Lower leg skin (tissue), 3 donors: ENCODE data around the gene CDKL4.
"Not testable (repeated sequence)": the region's sequence is repeated elsewhere in the genome, so short reads cannot be mapped to it uniquely, and the experiment has no call there.

ENCODE experiments used
- CTCF ChIP-seq, 3 donors: fragments of 450-650 bp; IDR thresholded peaks; one replicate each; pipeline ENCODE4 v1.5.1; 2016; ENCODE audit warnings: antibody characterized with exemption in 3 of 3, mild to moderate bottlenecking in 3 of 3, moderate library complexity in 2 of 3
- POLR2A ChIP-seq, 2 donors: fragments of 450-650 bp; IDR thresholded peaks; one replicate each; pipeline ENCODE4 v1.6.1; 2016 to 2017; ENCODE audit warnings: antibody characterized with exemption in 2 of 2, mild to moderate bottlenecking in 1 of 2, moderate library complexity in 1 of 2

GRCh38 chr2:39138187-39138836 lies 105.5 kb downstream of the CDKL4 start:
- not testable (repeated sequence) for TF ChIP-seq CTCF, POLR2A (IDR thresholded peaks at IDR 0.05)
